Progenitor cell of endocrine pancreas (in vitro differentiated cells): ENCODE data around the gene CCDC33. TPM values are rescaled to one million over a fixed set of nuclear protein-coding genes. Genes with fewer than 3 reads are reported as not detected.

ENCODE experiments used
- DNase-seq: peaks from one replicate; pipeline ENCODE4 v3.0.0; 2021; ENCODE audit warnings: low spot score; ENCODE audit not compliant: unreplicated experiment
- H3K27ac Mint-ChIP-seq: 2 replicates; pipeline ENCODE4 v1.8.0; 2021; ENCODE audit warnings: mild to moderate bottlenecking, moderate library complexity, mixed read lengths
- H3K27me3 Mint-ChIP-seq: 2 replicates; pipeline ENCODE4 v1.8.0; 2021; ENCODE audit warnings: mixed read lengths
- H3K36me3 Mint-ChIP-seq: 2 replicates; pipeline ENCODE4 v1.8.0; 2022; ENCODE audit warnings: mixed read lengths; ENCODE audit not compliant: insufficient read depth
- H3K4me1 Mint-ChIP-seq: 2 replicates; pipeline ENCODE4 v1.8.0; 2021; ENCODE audit warnings: low read depth, mixed read lengths
- H3K4me3 Mint-ChIP-seq: 2 replicates; pipeline ENCODE4 v1.8.0; 2021; ENCODE audit warnings: low read depth, mild to moderate bottlenecking, moderate library complexity, mixed read lengths
- H3K9me3 Mint-ChIP-seq: 2 replicates; pipeline ENCODE4 v1.8.0; 2021; ENCODE audit warnings: low read depth, mixed read lengths
- CTCF ChIP-seq: fragments of 200-600 bp; sonication (generic); IDR thresholded peaks from one replicate; pipeline ENCODE4 v1.5.0; 2021; ENCODE audit warnings: antibody characterized with exemption, mild to moderate bottlenecking; ENCODE audit not compliant: unreplicated experiment
- total RNA-seq: library from RNA; stranded (reverse); gene quantifications from 2 replicates; pipeline ENCODE4 v1.2.1, GENCODE V29; 2021

CCDC33 gene
- total RNA-seq, 1 donor from 2014 or later: 0.84 TPM

DNA sequence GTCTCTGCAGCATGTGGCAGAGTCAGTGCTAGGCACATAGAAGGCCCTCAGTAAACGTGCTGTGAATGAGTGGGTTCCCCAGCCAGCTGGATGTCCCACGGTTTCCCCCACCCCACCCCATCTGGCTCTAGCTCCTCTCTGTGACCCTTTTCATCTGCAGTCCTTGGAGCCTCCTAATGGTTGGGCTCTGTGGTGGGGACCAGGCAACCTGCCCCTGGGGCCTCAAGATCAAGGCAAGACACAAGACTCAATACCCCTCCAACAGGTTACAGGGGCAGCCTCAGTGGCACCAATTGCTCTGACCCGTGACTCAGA, 148.4 kb downstream of the CCDC33 start:
- no peak overlapping the region for H3K4me3 Mint-ChIP-seq
- DNase-seq: no peak
- no peak overlapping the region for H3K27ac Mint-ChIP-seq
- TF ChIP-seq CTCF: no peak
- H3K27me3 Mint-ChIP-seq: peaks cover 2% of the 10 kb centered on the region
- no peaks in the 10 kb centered on the region for H3K36me3 Mint-ChIP-seq
- H3K9me3 Mint-ChIP-seq: no peaks in the 10 kb centered on the region
- H3K4me1 Mint-ChIP-seq: no peaks in the 10 kb centered on the region

DNA sequence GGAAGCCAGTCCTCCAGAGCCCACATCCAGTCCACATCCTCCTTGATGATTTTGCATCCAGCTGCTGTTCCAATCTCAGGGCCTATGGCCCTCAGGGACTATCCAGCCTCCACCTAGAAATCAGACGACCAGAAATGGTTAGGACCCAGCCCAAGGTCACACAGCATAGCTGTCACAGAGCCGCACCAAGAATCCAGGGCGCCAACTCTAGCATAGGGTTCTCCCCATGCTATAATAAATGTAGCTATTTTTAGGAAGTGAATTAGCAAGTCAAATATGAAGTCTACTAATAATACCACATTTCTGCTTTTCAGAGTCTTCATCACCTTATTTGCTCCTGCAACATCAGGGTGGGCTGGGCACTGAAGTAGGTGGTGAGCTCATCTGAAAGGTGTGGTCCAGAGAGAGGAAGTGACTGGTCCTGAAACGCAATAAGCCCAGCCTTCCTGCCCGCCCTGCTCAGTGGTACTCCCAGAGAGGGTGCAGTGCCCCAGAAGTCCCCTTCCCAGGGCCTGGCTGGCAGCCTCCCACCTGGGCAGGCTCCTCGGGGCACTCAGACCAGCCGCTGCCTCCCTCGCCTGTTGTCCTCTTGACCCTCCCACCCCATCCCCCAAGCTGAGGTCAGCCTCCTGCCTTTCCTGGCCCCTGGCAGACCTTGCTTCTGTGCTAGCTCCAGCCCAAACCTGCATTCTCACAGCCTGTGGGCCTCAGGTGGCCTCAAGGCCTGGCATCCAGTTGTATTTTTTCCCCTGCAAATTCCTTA, 148.9 kb downstream of the CCDC33 start:
- no peak overlapping the region for H3K27ac Mint-ChIP-seq
- no peak for TF ChIP-seq CTCF
- DNase-seq: no peak
- H3K4me3 Mint-ChIP-seq: no peak overlapping the region
- H3K27me3 Mint-ChIP-seq: peaks cover 2% of the 10 kb centered on the region
- no peaks in the 10 kb centered on the region for H3K4me1 Mint-ChIP-seq
- H3K36me3 Mint-ChIP-seq: no peaks in the 10 kb centered on the region
- H3K9me3 Mint-ChIP-seq: no peaks in the 10 kb centered on the region

DNA sequence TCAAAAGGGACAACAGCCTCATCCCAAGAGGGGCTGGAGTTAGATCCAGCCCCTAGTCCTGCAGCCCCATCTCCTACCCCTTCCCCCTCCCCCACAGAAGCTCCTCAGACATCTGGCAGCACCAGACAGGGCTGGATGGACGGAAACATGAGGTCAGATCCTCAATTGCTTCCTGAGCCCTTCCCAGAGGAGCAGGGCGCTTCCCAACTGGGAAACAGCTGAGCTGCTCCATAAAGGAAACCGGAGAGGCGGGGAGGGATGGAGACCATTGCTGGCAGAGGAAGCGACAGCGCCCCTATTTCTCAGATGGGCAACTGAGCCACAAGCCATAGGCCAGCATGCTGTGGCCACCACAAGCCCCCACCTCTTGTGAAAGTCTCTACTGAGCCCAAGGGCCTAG, 149.6 kb downstream of the CCDC33 start:
- no peak for TF ChIP-seq CTCF
- no peak for DNase-seq
- Mint-ChIP-seq H3K36me3 (no peaks in the 10 kb centered on the region), H3K4me1 (no peaks in the 10 kb centered on the region), H3K27me3 (peaks cover 2% of the 10 kb centered on the region), H3K4me3 (no peak overlapping the region), H3K27ac (no peak overlapping the region), H3K9me3 (no peaks in the 10 kb centered on the region)

Other genes starting within 250 kb of the CCDC33 start
- 8.0 and 8.7 TPM in 2 replicates for gene STOML1, start 244.0 kb upstream of the CCDC33 start, total RNA-seq
- 27.8 and 29.9 TPM in 2 replicates for gene PML, start 241.6 kb upstream of the CCDC33 start, total RNA-seq
- 0.64 and 0.89 TPM in 2 replicates for gene GOLGA6A, start 153.8 kb upstream of the CCDC33 start, total RNA-seq
- gene ISLR2, start 105.7 kb upstream of the CCDC33 start, total RNA-seq: 0.14 and 0.42 TPM in 2 replicates
- gene ISLR, start 62.6 kb upstream of the CCDC33 start, total RNA-seq: not detected in 2 replicates
- 17.9 and 34.7 TPM in 2 replicates for gene STRA6, start 33.5 kb upstream of the CCDC33 start, total RNA-seq
- 1.6 and 2.0 TPM in 2 replicates for gene CYP11A1, start 131.3 kb downstream of the CCDC33 start, total RNA-seq
- 1.9 and 2.6 TPM in 2 replicates for gene SEMA7A, start 197.6 kb downstream of the CCDC33 start, total RNA-seq
- gene UBL7, start 224.8 kb downstream of the CCDC33 start, total RNA-seq: 45.9 and 53.7 TPM in 2 replicates